ENCODE measurements around the gene CYP46A1.
A peak's percentile ranks its signal among the peaks of the same experiment; 100 is the strongest.

CYP46A1 gene

DNA sequence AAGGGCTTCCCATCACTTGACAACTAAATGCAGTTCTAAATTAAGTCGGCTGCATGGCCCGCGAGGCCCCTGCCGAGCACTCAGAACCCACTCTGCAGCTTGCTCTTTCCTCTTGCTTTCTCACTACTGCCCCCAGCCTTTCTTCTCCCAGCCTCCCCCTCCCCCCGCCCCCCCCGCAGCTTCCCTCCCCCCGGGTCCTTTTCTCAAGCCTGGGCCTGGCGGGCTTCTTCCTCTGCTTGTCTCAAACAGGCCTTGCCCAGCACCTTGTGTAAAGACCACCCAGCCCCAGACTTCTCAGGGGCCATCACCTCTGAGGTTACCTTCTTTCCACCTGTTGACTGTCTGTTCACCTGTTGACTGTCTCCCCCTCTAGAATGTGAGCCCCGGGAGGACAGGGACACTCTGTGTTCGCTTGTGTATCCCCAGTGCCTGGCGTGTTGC is 1.1 kb downstream of the CYP46A1 start:
- no peaks in the 10 kb centered on the region for H3K4me1 ChIP-seq (ENCODE audit: insufficient read depth, poor library complexity, severe bottlenecking)
- no peaks in the 10 kb centered on the region for H3K36me3 ChIP-seq (ENCODE audit: low read depth)
- DNase-seq (ENCODE audit: low spot score) (no peak), ATAC-seq (ENCODE audit: low read depth) (no peak)
- no peak overlapping the region for H3K4me3 ChIP-seq (ENCODE audit: severe bottlenecking)
- no peak for TF ChIP-seq CTCF (IDR thresholded peaks at IDR 0.05; ENCODE audit: poor library complexity, severe bottlenecking)
- no peak overlapping the region for H3K27ac ChIP-seq (ENCODE audit: poor library complexity, severe bottlenecking)
- H3K9me3 ChIP-seq (ENCODE audit: severe bottlenecking) = no peaks in the 10 kb centered on the region
- H3K27me3 ChIP-seq (ENCODE audit: insufficient read depth, poor library complexity, severe bottlenecking) = peaks cover 6% of the 10 kb centered on the region

DNA sequence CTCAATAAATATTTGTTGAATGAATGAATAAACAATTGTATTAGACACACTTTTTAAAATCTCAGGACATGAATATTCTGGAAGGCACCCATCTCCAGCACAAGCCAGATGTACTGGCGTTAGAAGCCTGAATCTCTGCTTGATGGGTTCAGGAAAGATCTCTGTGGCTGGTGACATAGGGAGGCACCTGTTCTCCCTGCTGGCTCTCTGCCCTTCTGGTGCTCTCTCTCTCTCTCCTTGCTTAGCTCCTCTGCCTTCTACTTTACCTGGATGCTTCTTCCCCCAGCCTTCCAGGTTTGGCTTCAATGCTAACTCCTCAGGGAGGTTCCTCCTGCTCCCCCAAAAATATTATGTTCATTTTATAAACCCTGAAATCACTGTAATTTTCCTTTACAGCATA is 1.5 kb downstream of the CYP46A1 start:
- ATAC-seq (ENCODE audit: low read depth) = no peak
- no peak for DNase-seq (ENCODE audit: low spot score)
- peaks cover 6% of the 10 kb centered on the region for H3K27me3 ChIP-seq (ENCODE audit: insufficient read depth, poor library complexity, severe bottlenecking)
- no peak for TF ChIP-seq CTCF (IDR thresholded peaks at IDR 0.05; ENCODE audit: poor library complexity, severe bottlenecking)
- H3K4me1 ChIP-seq (ENCODE audit: insufficient read depth, poor library complexity, severe bottlenecking) = no peaks in the 10 kb centered on the region
- no peak overlapping the region for H3K27ac ChIP-seq (ENCODE audit: poor library complexity, severe bottlenecking)
- no peaks in the 10 kb centered on the region for H3K9me3 ChIP-seq (ENCODE audit: severe bottlenecking)
- no peak overlapping the region for H3K4me3 ChIP-seq (ENCODE audit: severe bottlenecking)
- no peaks in the 10 kb centered on the region for H3K36me3 ChIP-seq (ENCODE audit: low read depth)

- Histone ChIP-seq H3K4me3 (ENCODE audit: severe bottlenecking) (no peak overlapping the region), H3K27me3 (ENCODE audit: insufficient read depth, poor library complexity, severe bottlenecking) (peaks cover 6% of the 10 kb centered on the region), H3K36me3 (ENCODE audit: low read depth) (no peaks in the 10 kb centered on the region), H3K9me3 (ENCODE audit: severe bottlenecking) (no peaks in the 10 kb centered on the region), H3K4me1 (ENCODE audit: insufficient read depth, poor library complexity, severe bottlenecking) (no peaks in the 10 kb centered on the region), H3K27ac (ENCODE audit: poor library complexity, severe bottlenecking) (no peak overlapping the region)
- ATAC-seq (ENCODE audit: low read depth) = no peak
- TF ChIP-seq CTCF (IDR thresholded peaks at IDR 0.05; ENCODE audit: poor library complexity, severe bottlenecking) = no peak
- DNase-seq (ENCODE audit: low spot score) = no peak
Measured at GRCh38 chr14:99686557-99687283, 2.6 kb downstream of the CYP46A1 start.

DNA sequence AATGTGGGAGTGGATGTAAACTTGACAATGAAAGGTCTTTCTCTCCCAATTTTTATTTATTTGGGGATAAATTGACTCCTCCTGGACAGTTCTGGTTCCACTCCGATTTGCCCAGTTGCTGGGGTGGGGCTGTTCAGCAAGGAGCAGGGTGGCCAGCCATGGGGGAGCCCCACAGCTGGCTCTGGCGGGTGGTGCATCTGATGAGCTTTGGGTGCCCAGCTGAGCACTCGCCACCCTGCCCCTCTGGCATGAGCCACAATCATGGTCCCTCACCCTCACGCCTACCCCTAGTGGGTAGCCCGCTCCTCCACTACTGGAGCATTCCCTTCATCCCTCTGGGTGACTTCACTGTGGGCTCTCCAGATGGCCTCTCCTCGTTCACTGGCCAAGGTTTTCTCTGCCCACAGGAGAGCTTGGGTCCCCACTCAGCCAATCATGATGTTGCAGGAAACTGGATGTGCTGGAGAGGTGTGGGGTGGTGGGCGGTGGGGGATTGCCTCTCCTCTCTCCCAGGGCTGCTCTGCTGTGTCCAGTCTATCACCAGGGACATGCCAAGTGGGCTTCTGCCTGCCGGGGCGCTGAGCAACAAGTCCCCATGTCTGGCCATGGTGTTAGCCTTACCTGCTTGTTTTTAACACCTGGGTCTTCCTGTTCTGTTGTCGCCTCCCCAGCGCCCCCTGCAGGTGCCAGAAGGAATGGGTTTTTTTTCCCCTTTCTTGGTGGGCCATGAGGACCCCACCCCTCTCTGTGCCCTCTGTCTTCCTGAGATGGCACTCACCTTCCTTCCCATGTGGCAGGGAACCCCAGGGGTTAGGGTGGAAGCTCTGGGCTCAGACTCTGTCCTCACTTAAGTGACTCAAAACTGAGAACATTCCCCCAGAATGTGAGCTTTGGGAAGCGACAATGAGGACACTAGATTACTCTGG is 3.4 kb downstream of the CYP46A1 start:
- H3K27me3 ChIP-seq (ENCODE audit: insufficient read depth, poor library complexity, severe bottlenecking) = peaks cover 6% of the 10 kb centered on the region
- H3K4me1 ChIP-seq (ENCODE audit: insufficient read depth, poor library complexity, severe bottlenecking) = no peaks in the 10 kb centered on the region

More for the DNA sequence above, 3.4 kb downstream of the CYP46A1 start:
- Histone ChIP-seq H3K9me3 (ENCODE audit: severe bottlenecking) (no peaks in the 10 kb centered on the region), H3K27ac (ENCODE audit: poor library complexity, severe bottlenecking) (no peak overlapping the region), H3K4me3 (ENCODE audit: severe bottlenecking) (no peak overlapping the region), H3K36me3 (ENCODE audit: low read depth) (no peaks in the 10 kb centered on the region)
- no peak for ATAC-seq (ENCODE audit: low read depth)
- TF ChIP-seq CTCF (IDR thresholded peaks at IDR 0.05; ENCODE audit: poor library complexity, severe bottlenecking) = peak; percentile 76
- DNase-seq (ENCODE audit: low spot score) = no peak
